Activated gamma-delta T cell treated with Interleukin-2 at 50 U/mL for 16 hours (primary cell): ENCODE data around the gene USP36.
"Not testable (repeated sequence)": the region's sequence is repeated elsewhere in the genome, so short reads cannot be mapped to it uniquely, and the experiment has no call there.

Experiments used
- DNase-seq: peaks from one replicate; pipeline ENCODE4 v3.0.0-alpha.2; 2020

Gene USP36

GRCh38 chr17:78870621-78871020, 30.0 kb upstream of the USP36 start:
- no peak for DNase-seq

DNA sequence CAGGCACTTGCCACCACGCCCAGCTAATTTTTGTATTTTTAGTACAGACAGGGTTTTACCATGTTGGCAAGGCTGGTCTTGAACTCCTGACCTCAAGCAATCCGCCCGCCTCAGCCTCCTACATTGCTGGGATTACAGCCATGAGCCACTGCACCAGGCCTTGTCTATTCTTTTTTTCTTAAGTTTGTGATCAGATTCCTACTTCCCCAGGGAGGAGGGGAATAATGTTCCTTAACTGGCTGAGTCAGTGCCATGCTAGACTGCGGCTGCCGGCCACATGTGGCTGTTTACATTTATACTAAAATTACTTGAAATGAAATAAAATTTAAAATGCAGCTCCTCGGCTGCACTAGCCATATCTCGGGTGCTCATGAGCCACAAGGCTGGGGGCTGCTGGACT, 27.8 kb upstream of the USP36 start:
- no peak for DNase-seq

- DNase-seq: not testable (repeated sequence)
Measured at GRCh38 chr17:78867046-78867445, 26.4 kb upstream of the USP36 start.

- DNase-seq: peak; percentile 64
Measured at GRCh38 chr17:78865682-78866390, 25.2 kb upstream of the USP36 start.

- no peak for DNase-seq
Measured at GRCh38 chr17:78864117-78864516, 23.5 kb upstream of the USP36 start.

DNA sequence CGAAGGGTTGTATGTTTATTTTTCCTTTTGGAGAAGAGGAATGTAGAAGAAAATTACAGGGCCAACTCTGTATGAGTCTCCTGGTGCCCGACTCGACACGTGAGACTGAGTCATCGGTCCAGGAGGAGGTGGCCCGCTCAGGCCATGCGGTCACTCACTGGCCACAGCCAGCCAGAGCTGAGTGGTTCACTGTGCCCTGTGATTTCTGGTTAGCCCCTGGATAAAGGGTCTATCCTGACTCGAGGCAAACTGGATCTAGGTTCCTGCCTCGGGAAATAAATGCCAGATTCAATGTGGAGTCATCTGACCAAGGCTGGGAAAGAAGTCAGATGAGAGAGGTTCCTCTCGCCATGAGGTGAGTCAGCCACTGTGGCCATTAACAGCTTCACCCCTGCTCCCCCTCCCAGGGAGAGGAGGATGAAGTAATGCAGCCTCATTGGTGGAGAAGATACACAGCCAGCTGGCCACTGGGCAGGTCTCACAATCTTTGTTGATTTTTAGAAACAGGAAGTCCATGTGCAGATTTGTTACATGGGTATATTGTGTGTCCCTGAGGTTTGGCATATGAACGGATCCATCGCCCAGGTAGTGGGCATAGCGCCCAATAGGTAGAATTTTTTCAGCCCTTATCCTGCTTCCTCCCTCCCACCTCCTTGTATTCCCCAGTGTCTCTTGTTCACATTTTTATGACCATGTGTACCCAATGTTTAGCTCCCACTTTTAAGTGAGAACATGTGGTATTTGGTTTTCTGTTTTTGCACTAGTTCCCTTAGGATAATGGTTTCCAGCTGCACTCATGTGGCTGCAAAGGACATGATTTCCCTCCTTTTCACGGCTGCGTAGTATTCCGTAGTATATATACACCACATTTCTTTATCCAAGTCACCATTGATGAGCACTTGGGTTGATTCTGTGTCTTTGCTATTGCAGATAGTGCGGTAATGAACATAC, 21.7 kb upstream of the USP36 start:
- DNase-seq: no peak

DNA sequence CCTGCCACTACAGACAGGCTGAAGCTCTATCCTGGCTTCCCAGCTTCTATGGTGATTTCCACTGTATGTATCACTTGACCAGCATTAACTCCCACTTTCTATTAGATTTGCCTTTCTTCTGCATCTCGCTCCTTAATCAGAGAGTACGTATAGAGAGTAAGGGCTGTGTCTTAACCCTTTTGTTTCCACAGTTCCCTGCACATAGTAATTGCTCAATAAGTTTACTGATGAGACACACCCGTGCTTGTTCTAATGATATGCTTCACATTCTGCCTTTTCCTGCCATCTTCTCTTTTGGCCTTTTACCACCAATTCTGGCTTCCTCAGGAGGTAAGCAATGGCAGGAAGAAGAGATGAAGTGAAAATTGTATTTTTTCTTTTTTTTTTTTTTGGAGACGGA, 20.6 kb upstream of the USP36 start:
- DNase-seq: no peak

DNA sequence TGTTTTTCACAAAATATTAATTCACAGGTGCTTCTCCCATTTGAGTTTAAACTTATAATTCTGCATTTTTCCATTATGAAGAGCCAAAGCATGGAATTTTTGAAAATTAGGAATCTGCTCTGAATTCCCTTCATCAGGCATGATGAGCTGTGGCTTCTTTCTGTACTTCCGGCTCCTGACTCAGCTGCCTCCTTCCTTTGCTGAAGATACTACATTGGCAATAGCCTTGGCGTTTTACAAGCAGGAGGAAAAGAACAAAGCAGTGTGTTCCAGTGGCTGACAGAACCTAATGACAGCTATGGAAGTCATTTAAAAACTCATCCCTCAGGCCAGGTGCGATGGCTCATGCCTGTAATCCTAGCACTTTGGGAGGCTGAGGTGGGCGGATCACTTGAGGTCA, 18.4 kb upstream of the USP36 start:
- DNase-seq: no peak

DNA sequence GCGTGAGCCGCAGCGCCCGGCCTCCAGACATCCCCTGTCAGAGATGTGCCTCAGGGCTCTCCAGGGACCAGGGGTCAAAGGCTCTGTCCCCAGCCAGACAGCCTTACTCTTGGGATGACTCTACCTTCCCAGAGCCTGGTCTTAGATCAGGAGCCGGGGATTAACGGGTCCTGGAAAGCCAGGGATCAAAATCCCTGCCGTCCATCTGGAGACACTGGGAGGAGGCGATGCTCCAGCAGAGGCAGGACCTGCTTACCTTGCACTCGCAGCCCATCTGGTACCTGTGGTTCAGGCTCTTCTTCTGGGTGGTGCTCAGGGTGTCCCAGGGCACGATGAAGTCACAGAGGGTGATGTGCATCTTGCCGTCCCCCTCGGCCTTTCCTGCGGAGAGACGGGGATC, 16.7 kb upstream of the USP36 start:
- no peak for DNase-seq

- no peak for DNase-seq
Measured at GRCh38 chr17:78855561-78856165, 15.0 kb upstream of the USP36 start.

- no peak for DNase-seq
Measured at GRCh38 chr17:78854508-78854907, 13.9 kb upstream of the USP36 start.

GRCh38 chr17:78853926-78854394, 13.3 kb upstream of the USP36 start:
- DNase-seq: no peak

DNA sequence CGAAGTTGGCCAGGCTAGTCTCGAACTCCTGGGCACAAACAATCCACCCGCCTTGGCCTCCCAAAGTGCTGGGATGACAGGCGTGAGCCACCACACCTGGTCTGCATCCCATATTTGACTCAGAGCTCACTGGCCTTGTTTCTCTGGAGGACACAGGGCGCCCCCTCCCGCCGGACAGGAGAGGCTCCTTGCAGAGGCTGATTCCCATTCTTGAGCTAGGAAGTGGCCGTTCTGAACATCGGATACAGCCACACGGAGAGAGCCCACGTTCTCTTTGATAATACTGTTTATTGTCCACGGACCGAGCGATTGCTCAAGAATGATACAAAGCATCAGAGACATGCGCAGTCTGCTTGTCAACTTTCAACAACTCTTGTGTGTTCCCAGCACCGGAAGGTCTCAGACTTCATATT, 12.1 kb upstream of the USP36 start:
- DNase-seq: no peak

- DNase-seq: no peak
Measured at GRCh38 chr17:78849026-78849425, 8.4 kb upstream of the USP36 start.

- DNase-seq: no peak
Measured at GRCh38 chr17:78847052-78847451, 6.4 kb upstream of the USP36 start.

- no peak for DNase-seq
Measured at GRCh38 chr17:78844301-78845005, 3.8 kb upstream of the USP36 start.

GRCh38 chr17:78842881-78843565, 2.4 kb upstream of the USP36 start:
- DNase-seq: peak; percentile 58

DNA sequence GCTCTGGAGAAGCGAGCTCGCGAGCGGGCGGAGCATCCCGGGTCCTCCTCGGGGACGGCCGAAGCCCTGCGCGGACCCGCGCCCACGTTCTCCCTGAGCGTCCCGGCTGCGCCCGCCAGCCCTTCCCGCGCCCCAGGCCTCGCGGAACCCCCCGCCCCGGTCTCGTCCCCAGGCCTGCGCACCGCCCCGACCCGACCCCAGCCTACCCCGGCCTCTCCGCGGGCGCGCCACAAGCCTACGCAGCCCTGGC, 159 bp downstream of the USP36 start:
- DNase-seq: no peak

DNA sequence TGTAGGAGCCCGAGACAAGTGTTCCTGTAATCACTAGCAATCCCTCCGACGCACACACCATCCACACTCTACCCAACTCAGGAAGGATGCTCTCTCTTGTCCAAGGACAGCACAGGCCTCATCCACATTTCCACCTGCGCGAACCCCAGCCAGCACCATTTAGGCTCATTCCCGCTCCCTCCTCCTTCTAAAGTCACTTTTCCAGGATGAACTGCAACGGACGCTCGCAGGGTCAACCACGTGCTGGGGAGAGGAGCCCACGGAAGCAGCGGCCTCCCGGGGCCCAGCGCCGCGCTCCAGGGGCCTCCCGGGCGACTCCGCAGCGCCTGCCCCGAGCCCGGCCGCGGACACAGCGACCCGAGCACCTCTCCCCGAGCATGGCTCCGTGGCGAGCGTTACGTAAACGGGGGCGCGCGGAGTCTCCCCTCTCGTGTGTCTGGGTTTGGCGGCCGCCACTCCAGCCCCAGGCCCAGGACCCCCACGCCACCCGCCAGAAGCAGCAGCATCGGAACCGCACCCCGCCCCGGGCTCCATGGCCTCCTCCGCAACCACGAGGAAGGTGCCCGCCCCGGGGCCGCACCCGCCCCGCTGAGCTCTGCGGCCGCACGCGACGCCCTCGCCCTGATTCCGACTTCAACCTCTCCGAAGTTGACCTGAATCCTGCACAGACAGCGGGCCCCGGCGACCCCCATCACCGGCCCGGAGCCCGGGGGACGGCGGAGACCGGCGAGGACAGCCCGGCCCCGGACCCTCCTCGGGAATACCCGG, 668 bp downstream of the USP36 start:
- DNase-seq: peak; percentile 45

GRCh38 chr17:78839235-78839761, 1.3 kb downstream of the USP36 start:
- no peak for DNase-seq

GRCh38 chr17:78838574-78839005, 2.0 kb downstream of the USP36 start:
- no peak for DNase-seq
